Measurements from ENCODE around the gene SARM1.
"Not testable (repeated sequence)": the region's sequence is repeated elsewhere in the genome, so short reads cannot be mapped to it uniquely, and the experiment has no call there.

SARM1 gene

DNA sequence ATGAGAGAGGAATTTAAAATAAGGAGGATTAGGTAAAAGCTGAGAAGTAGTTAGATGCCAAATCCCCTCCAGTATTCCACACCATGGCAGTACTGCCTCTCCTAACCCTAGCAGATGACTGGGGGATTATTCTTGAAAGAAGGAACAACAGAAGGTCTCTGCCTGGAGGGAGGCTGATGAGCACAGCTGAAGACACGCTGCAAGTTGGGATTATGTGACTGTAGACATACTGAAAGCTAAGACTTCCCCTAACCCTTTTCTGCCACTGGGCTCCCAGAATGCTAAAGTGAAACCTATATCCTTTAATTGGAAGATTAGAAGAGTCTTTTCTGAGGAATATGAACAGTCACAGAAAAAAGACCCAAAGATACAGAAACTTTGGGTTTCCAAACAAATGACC is 62.2 kb downstream of the SARM1 start:
- DNase-seq = no peak

DNA sequence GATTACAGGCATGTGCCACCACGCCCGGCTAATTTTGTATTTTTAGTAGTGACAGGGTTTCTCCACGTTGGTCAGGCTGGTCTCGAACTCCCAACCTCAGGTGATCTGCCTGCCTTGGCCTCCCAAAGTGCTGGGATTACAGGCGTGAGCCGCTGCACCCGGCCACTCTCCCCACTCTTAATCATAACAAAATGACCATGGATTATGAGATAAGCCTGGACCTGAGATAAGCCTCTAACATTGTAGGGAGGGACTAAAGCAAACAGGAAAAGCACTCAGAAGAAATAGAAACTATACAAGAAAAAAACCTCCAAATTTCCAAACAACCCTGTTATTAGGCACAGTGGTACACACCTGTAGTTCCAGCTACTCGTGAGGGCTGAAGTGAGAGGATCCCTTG is 62.8 kb downstream of the SARM1 start:
- DNase-seq = not testable (repeated sequence)

DNA sequence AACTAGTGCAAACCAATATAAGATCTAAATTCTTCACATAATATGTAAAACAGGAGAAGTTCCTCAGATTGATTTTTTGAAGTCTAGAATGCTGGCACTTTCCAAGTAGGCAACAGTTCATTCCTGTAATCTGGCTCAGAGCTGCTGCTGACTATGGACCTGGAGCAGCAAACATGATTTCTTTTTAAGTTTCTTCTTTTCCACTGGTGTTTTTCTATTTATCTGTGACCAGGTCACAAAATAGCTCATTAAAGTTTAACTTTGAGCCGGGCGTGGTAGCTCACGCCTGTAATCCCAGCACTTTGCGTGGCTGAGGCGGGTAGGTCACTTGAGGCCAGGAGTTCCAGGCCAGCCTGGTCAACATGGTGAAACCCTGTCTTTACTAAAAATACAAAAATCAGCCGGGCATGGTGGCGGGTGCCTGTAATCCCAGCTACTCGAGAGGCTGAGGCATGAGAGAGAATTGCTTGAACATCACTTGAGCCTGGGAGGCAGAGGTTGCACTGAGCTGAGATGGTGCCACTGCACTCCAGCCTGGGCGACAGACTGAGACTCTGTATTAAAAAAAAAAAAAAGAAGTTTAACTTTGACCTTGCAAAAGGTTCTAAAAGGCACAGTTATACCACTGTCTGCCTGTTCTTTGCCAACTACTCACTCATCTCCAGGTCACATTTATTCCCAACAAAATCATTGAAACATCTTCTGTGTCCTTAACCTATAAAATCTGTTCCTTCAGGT is 72.6 kb downstream of the SARM1 start:
- no peak for DNase-seq

DNA sequence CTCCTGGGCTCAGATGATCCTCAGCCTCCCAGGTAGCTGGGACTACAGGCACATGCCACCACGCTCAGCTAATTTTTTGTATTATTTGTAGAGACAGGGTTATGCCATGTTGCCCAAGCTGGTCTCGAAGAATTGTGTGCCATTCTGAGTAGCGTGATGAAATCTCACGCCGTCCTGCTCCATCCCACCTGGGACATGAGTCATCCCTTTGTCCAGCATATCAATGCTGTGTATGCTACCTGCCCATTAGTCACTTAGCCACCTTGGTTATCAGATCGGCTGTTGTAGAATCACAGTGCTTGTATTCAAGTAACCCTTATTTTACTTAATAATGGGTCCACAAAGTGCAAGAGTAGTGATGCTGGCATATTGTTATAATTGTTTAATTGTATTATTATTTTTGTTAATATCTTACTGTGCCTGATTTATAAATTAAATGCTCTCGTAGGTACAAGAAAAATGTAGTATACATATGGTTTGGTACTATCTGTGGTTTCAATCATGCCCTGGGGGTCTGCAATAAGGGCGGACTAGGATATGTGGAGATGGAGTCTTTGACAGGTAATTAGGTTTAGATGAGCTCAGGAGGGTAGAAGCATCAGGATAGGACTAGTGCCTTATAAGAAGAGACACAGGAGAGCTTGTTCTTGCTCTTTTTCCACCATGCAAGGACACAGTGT is 75.4 kb downstream of the SARM1 start:
- no peak for DNase-seq

DNA sequence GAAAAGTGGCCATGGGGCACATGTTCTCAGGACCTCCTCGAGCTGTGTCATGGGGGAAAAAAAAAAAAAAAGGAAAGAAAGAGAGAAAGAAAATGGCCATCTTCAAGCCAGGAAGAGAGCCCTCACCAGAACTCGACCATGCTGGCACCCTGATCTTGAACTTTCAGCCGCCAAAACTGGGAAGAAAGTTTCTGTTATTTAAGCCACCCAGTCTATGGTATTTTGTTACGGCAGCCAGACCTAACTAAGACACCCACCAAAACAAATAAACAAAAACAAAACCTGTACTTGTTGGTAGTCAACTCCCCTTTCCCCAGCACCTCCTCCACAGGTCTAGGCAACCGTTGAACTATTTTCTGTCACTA is 75.9 kb downstream of the SARM1 start:
- no peak for DNase-seq

DNA sequence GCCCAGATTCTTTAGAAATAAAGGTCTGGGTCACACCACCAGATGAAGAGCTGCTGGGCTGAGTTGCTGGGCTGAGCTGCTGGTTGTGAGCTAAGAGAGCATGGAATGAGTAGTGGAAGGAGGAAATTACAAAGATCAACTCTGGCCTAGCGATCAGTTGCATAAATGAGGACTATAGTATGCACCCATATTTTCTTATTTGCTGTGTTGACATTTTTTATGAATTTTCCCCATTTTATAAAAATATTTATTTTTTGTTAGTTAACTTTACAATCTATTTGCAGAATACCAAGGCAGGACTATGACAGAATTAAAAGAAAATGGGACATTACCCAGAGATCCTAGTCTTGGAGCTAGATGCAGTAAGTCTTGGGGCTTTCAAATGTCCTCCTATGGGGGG is 78.4 kb downstream of the SARM1 start:
- DNase-seq = no peak
